Liver (tissue), 9 donors: ENCODE measurements around the gene TTC7B. TPM values are rescaled to one million over a fixed set of nuclear protein-coding genes. Genes with fewer than 3 reads are reported as not detected.

Experiments used
- DNase-seq: peaks from one replicate; pipeline ENCODE4 v3.0.0-alpha.2; 2017; ENCODE audit warnings: low spot score
- H3K27ac ChIP-seq, 2 donors: one replicate each; pipeline ENCODE4 v1.7.0; 2013; ENCODE audit warnings: inconsistent platforms in 2 of 2, low read length in 2 of 2, control low read depth in 1 of 2, low read depth in 1 of 2, mild to moderate bottlenecking in 1 of 2
- H3K27me3 ChIP-seq, 4 donors: one replicate each; pipeline versions ENCODE4 v1.6.1 to v1.7.0; 2013; ENCODE audit warnings: low read length in 3 of 4, inconsistent platforms in 1 of 4, mild to moderate bottlenecking in 1 of 4, moderate library complexity in 1 of 4; ENCODE audit not compliant: control insufficient read depth in 4 of 4, insufficient read depth in 4 of 4
- H3K36me3 ChIP-seq, 4 donors: one replicate each; pipeline versions ENCODE4 v1.6.1 to v1.7.0; 2013; ENCODE audit warnings: low read length in 3 of 4, mild to moderate bottlenecking in 3 of 4, low read depth in 1 of 4, moderate library complexity in 1 of 4; ENCODE audit not compliant: control insufficient read depth in 4 of 4, insufficient read depth in 3 of 4
- H3K4me1 ChIP-seq, 4 donors: one replicate each; pipeline versions ENCODE4 v1.6.1 to v1.7.0; 2013; ENCODE audit warnings: low read length in 3 of 4, mild to moderate bottlenecking in 3 of 4, moderate library complexity in 1 of 4; ENCODE audit not compliant: control insufficient read depth in 4 of 4, insufficient read depth in 4 of 4
- H3K4me3 ChIP-seq, 3 donors: one replicate each; pipeline versions ENCODE4 v1.6.1 to v1.7.0; 2013; ENCODE audit warnings: low read length in 3 of 3, control low read depth in 1 of 3, low read depth in 1 of 3, mild to moderate bottlenecking in 1 of 3
- H3K9ac ChIP-seq, 2 donors: one replicate each; pipeline ENCODE4 v1.7.0; 2013; ENCODE audit warnings: low read length in 2 of 2, mild to moderate bottlenecking in 2 of 2, moderate library complexity in 2 of 2, control low read depth in 1 of 2, low read depth in 1 of 2
- H3K9me3 ChIP-seq, 4 donors: one replicate each; pipeline versions ENCODE4 v1.6.1 to v1.7.0; 2013; ENCODE audit warnings: low read length in 3 of 4; ENCODE audit not compliant: control insufficient read depth in 4 of 4
- FOXA2 ChIP-seq: IDR thresholded peaks from 2 replicates; pipeline ENCODE4 v1.6.1; 2016; ENCODE audit warnings: antibody characterized with exemption
- HNF4A ChIP-seq, 2 donors: conservative IDR thresholded peaks; 2 replicates each; pipeline ENCODE4 v1.6.1; 2016; ENCODE audit warnings: antibody characterized with exemption in 2 of 2, mild to moderate bottlenecking in 2 of 2
- HNF4G ChIP-seq: IDR thresholded peaks from 2 replicates; pipeline ENCODE4 v1.6.1; 2016; ENCODE audit warnings: antibody characterized with exemption
- JUND ChIP-seq, 2 donors: IDR thresholded peaks; 2 replicates each; pipeline ENCODE4 v1.6.1; 2016; ENCODE audit warnings: antibody characterized with exemption in 2 of 2
- NR2F2 ChIP-seq: IDR thresholded peaks from 2 replicates; pipeline ENCODE4 v1.6.1; 2016; ENCODE audit warnings: antibody characterized with exemption
- RAD21 ChIP-seq, 2 donors: IDR thresholded peaks; 2 replicates each; pipeline ENCODE4 v1.6.1; 2016; ENCODE audit warnings: antibody characterized with exemption in 2 of 2, mild to moderate bottlenecking in 2 of 2
- RXRA ChIP-seq, 2 donors: IDR thresholded peaks; 2 replicates each; pipeline ENCODE4 v1.6.1; 2017 to 2018; ENCODE audit warnings: antibody characterized with exemption in 2 of 2, mild to moderate bottlenecking in 1 of 2
- SP1 ChIP-seq: IDR thresholded peaks from 2 replicates; pipeline ENCODE4 v1.6.1; 2018; ENCODE audit warnings: antibody characterized with exemption, mild to moderate bottlenecking
- YY1 ChIP-seq: IDR thresholded peaks from 2 replicates; pipeline ENCODE4 v1.6.1; 2016; ENCODE audit warnings: antibody characterized with exemption, mild to moderate bottlenecking
- WGBS: extraction: QIAGEN DNeasy Blood & Tissue Kit; methylation state at CpG from one replicate; pipeline ENCODE4 v1.1.7; 2013; 5-methylcytosine and 5-hydroxymethylcytosine counted together
- polyA plus RNA-seq, 2 donors: library from polyadenylated mRNA; stranded (reverse) in 1 of 2; unstranded in 1 of 2; fragments of 200-250 nt in 1 of 2; fragments of >200 nt in 1 of 2; fragmentation: Nextera tagmentation in 1 of 2; extraction: Ambion mirVana in 1 of 2; gene quantifications; one replicate each; pipeline versions ENCODE4 v1.2.1 to v1.2.3, GENCODE V29; 2013 to 2015
- total RNA-seq, 2 donors: library from RNA; depleted of rRNA; stranded (reverse); fragments of >200 nt; gene quantifications; one replicate each; pipeline ENCODE4 v1.2.3, GENCODE V29; 2014
- TF ChIP-seq, protein P1 (sequence below): fragments of 150-350 bp; IDR thresholded peaks from 2 replicates; pipeline ENCODE4 v1.5.1; 2017; ENCODE audit warnings: improper control_type of control experiment, low read depth, low read length; ENCODE audit not compliant: missing input control
- TF ChIP-seq, protein P2 (sequence below): IDR thresholded peaks from 2 replicates; pipeline ENCODE4 v1.6.1; 2016; ENCODE audit warnings: antibody characterized with exemption
- TF ChIP-seq, protein P3 (sequence below): IDR thresholded peaks from 2 replicates; pipeline ENCODE4 v1.6.1; 2016; ENCODE audit warnings: antibody characterized with exemption
- TF ChIP-seq, protein P4 (sequence below): IDR thresholded peaks from 2 replicates; pipeline ENCODE4 v1.6.1; 2016; ENCODE audit warnings: antibody characterized with exemption
- donor health status: healthy.
- donor health status: healthy.
- donor health status: healthy.
- donor health status: healthy.
- donor health status: healthy.

The TTC7B gene
- total RNA-seq: 10 to 100 TPM in 1 of 2 donors, 1 to 10 TPM in 1; 9.1 to 31.0 TPM
- polyA plus RNA-seq: 10 to 100 TPM in 1 of 2 donors, 1 to 10 TPM in 1; 9.5 to 15.4 TPM

DNA sequence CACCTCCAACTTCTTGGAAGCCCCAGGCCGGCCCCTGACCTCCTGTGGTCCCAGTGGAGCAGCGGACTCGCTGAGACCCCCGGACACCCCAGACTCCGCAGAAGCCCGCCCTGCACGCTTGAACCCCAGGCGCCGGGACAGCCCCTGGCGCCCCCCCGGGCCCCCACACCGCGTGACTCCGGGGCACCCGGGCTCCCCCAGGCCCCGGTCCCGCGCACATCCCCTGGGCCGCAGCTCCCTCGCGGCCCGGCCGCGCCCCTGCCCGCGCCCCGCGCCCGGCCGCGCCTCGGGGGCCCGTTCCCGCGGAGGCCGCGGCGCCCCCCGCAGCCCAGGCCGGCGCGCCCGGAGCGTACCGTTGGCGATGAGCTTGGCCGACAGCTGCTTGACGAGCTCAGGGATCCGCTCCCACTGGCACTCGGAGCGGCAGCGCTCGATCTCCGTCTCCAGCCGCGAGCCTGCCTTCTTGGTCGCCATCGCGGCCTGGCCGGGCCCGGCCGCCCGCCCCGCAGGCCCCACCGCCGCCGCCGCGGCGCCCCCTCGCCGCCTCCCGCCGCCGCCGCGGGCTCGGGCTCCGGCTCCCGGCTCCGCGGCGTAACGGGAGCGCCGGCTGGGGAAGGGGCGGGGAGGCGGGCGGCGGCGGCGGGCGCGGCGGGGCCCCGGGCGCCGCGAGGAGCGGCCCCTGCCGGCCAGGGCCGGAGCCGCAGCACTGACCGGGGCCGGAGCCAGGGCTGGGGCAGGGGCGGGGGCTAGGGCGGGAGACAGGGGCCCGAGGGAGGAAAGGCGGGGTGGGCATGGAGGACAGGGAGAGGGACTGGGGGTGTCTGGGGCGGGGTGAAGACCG, at the start of gene TTC7B:
TTC7B (minus strand) TSS at position 609 of the 841 bp plus-strand sequence; CDS start at position 474, 135 bp downstream.
- H3K36me3 ChIP-seq: no peaks in the 10 kb centered on the region
- TF ChIP-seq RAD21 (IDR thresholded peaks at IDR 0.05) (no peak), SP1 (no peak)
- TF ChIP-seq, protein P1, sequence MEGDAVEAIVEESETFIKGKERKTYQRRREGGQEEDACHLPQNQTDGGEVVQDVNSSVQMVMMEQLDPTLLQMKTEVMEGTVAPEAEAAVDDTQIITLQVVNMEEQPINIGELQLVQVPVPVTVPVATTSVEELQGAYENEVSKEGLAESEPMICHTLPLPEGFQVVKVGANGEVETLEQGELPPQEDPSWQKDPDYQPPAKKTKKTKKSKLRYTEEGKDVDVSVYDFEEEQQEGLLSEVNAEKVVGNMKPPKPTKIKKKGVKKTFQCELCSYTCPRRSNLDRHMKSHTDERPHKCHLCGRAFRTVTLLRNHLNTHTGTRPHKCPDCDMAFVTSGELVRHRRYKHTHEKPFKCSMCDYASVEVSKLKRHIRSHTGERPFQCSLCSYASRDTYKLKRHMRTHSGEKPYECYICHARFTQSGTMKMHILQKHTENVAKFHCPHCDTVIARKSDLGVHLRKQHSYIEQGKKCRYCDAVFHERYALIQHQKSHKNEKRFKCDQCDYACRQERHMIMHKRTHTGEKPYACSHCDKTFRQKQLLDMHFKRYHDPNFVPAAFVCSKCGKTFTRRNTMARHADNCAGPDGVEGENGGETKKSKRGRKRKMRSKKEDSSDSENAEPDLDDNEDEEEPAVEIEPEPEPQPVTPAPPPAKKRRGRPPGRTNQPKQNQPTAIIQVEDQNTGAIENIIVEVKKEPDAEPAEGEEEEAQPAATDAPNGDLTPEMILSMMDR: peak; percentile 49
- DNase-seq: no peak
- no peaks in the 10 kb centered on the region for H3K9me3 ChIP-seq
- no peaks in the 10 kb centered on the region for H3K27me3 ChIP-seq
- peaks cover 28 to 87% (median 71%) of the 10 kb centered on the region in 4 donors for H3K4me1 ChIP-seq
- WGBS: 1% methylated on average over 111 of the region's 111 CpGs
- H3K27ac ChIP-seq: peak within 1 kb of the TSS; percentile 48 to 73
- peak within 1 kb of the TSS; percentile 28 to 84 (median 63) for H3K4me3 ChIP-seq
- H3K9ac ChIP-seq: peak within 1 kb of the TSS; percentile 21 to 36

DNA sequence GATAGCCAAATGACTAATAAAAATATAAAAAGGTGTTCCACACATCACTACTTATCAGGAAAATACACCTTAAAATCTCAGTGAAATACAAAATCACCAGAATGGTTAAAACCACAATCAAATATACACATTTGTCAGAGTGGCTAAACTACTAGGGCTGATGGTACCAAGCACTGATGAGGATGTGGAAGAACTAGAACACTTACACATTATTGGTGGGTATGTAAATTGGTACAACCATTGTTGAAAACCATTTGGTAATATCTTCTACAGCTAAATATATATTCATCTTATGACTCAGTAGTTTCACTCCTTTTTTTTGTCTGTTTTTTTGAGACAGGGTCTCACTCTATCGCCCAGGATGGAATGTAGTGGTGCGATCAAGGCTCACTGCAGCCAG, 48.5 kb upstream of the TTC7B start:
- no peaks in the 10 kb centered on the region for H3K4me1 ChIP-seq
- TF ChIP-seq SP1 (no peak), HNF4A (conservative IDR thresholded peaks at IDR 0.05) (no peak)
- TF ChIP-seq, protein P2, sequence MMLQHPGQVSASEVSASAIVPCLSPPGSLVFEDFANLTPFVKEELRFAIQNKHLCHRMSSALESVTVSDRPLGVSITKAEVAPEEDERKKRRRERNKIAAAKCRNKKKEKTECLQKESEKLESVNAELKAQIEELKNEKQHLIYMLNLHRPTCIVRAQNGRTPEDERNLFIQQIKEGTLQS: no peak
- no peaks in the 10 kb centered on the region for H3K36me3 ChIP-seq
- H3K9me3 ChIP-seq: no peaks in the 10 kb centered on the region
- no peak overlapping the region for H3K9ac ChIP-seq
- no peak for DNase-seq
- H3K27ac ChIP-seq: no peak overlapping the region
- 100% methylated on average over 2 of the region's 2 CpGs for WGBS
- no peak overlapping the region for H3K4me3 ChIP-seq
- no peaks in the 10 kb centered on the region for H3K27me3 ChIP-seq

DNA sequence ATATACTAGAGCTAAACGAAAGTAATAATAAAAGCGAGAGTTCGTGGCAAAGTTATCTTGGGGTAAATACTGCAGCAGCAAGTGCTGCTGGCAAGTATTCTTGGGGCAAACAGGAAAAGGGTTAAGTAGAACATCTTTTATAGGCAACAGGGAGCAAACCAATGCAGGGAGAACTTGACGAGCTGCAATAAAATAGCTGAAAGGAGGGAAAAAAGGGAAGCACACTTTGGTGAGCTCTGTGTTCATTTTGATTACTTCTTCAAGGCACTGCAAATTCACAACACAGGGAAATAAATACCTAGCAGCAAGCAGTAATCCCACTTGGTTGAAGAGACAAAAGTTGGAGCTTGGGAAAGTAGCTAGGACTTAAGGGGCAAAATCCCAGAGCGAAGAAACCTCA, 42.3 kb upstream of the TTC7B start:
- H3K4me1 ChIP-seq: no peaks in the 10 kb centered on the region
- H3K27me3 ChIP-seq: no peaks in the 10 kb centered on the region
- H3K9me3 ChIP-seq: no peaks in the 10 kb centered on the region
- DNase-seq: no peak
- no peak overlapping the region for H3K27ac ChIP-seq
- WGBS: 90% methylated on average over 5 of the region's 5 CpGs
- no peaks in the 10 kb centered on the region for H3K36me3 ChIP-seq
- H3K4me3 ChIP-seq: no peak overlapping the region
- H3K9ac ChIP-seq: no peak overlapping the region
- no peak for TF ChIP-seq RAD21 (IDR thresholded peaks at IDR 0.05)
- TF ChIP-seq, protein P3, sequence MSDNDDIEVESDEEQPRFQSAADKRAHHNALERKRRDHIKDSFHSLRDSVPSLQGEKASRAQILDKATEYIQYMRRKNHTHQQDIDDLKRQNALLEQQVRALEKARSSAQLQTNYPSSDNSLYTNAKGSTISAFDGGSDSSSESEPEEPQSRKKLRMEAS: no peak
- no peak for TF ChIP-seq FOXA2
- no peak for TF ChIP-seq NR2F2
- TF ChIP-seq YY1: no peak
- no peak for TF ChIP-seq RXRA (IDR thresholded peaks at IDR 0.05)
- TF ChIP-seq, protein P4, sequence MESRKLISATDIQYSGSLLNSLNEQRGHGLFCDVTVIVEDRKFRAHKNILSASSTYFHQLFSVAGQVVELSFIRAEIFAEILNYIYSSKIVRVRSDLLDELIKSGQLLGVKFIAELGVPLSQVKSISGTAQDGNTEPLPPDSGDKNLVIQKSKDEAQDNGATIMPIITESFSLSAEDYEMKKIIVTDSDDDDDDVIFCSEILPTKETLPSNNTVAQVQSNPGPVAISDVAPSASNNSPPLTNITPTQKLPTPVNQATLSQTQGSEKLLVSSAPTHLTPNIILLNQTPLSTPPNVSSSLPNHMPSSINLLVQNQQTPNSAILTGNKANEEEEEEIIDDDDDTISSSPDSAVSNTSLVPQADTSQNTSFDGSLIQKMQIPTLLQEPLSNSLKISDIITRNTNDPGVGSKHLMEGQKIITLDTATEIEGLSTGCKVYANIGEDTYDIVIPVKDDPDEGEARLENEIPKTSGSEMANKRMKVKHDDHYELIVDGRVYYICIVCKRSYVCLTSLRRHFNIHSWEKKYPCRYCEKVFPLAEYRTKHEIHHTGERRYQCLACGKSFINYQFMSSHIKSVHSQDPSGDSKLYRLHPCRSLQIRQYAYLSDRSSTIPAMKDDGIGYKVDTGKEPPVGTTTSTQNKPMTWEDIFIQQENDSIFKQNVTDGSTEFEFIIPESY: no peak
- no peak for TF ChIP-seq HNF4A (conservative IDR thresholded peaks at IDR 0.05)
- TF ChIP-seq JUND (IDR thresholded peaks at IDR 0.05): no peak
- no peak for TF ChIP-seq HNF4G
